KMS-11 (cell line): ENCODE data around the gene IMMT.

Experiments
- H2AFZ ChIP-seq: fragments of 200-600 bp; sonication (generic); 2 replicates; pipeline ENCODE4 v1.6.1; 2016; ENCODE audit warnings: antibody characterized with exemption, mixed run types, low read depth
- H3K27ac ChIP-seq: fragments of 200-600 bp; sonication (generic); 2 replicates; pipeline ENCODE4 v1.6.1; 2016; ENCODE audit warnings: mild to moderate bottlenecking, mixed run types
- H3K27me3 ChIP-seq: fragments of 200-600 bp; sonication (generic); 2 replicates; pipeline ENCODE4 v1.6.1; 2017; ENCODE audit warnings: mild to moderate bottlenecking, low read depth, mixed run types, moderate library complexity; ENCODE audit not compliant: insufficient read depth
- H3K36me3 ChIP-seq: fragments of 200-600 bp; sonication (generic); 2 replicates; pipeline ENCODE4 v1.6.1; 2017; ENCODE audit warnings: mild to moderate bottlenecking, mixed run types; ENCODE audit not compliant: insufficient read depth
- H3K4me1 ChIP-seq: fragments of 200-600 bp; sonication (generic); 2 replicates; pipeline ENCODE4 v1.6.1; 2016; ENCODE audit warnings: mild to moderate bottlenecking, low read depth, mixed run types; ENCODE audit not compliant: poor library complexity, severe bottlenecking
- H3K4me2 ChIP-seq: fragments of 200-600 bp; sonication (generic); 2 replicates; pipeline ENCODE4 v1.7.0; 2016; ENCODE audit warnings: mild to moderate bottlenecking, mixed run types
- H3K4me3 ChIP-seq: fragments of 200-600 bp; sonication (generic); IDR thresholded peaks from 2 replicates; pipeline ENCODE4 v1.6.1; 2017; ENCODE audit warnings: low read depth, low read length, mixed read lengths; ENCODE audit not compliant: insufficient read depth
- H3K79me2 ChIP-seq: fragments of 200-600 bp; sonication (generic); 2 replicates; pipeline ENCODE4 v1.6.1; 2016; ENCODE audit warnings: low read depth, mixed run types; ENCODE audit not compliant: insufficient read depth
- H3K9ac ChIP-seq: fragments of 200-600 bp; sonication (generic); 2 replicates; pipeline ENCODE4 v1.6.1; 2016; ENCODE audit warnings: mild to moderate bottlenecking, mixed run types
- H4K20me1 ChIP-seq: fragments of 200-600 bp; sonication (generic); 2 replicates; pipeline ENCODE4 v1.6.1; 2016; ENCODE audit warnings: mild to moderate bottlenecking, mixed run types; ENCODE audit not compliant: insufficient read depth
- TF ChIP-seq, protein P1 (sequence below): fragments of 200-600 bp; sonication (generic); conservative IDR thresholded peaks from 2 replicates; pipeline ENCODE4 v1.6.1; 2017; ENCODE audit warnings: low read depth, mild to moderate bottlenecking, antibody characterized with exemption, low read length, moderate library complexity, mixed read lengths

IMMT gene

DNA sequence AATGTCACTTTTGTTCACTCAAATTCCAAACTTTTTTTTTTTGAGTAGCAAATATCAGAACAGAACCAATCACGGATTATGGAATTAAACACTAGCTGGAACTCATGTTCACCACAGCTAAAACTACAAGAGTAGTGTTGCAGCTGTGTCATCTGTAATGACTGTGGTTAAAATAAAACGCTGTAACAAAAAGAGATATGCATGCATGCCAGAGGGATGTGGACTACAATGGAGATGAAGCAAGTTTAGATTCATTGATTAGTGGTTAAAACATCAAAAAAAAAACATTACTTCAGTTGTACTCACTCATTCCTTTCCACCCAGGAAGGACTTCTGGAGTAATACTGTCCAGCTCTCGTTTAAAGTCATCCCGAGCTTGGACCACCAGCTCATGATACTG is 37.0 kb downstream of the IMMT start:
- no peaks in the 10 kb centered on the region for H3K27me3 ChIP-seq
- H3K9ac ChIP-seq = no peak overlapping the region
- H3K27ac ChIP-seq = no peak overlapping the region
- no peaks in the 10 kb centered on the region for H3K4me1 ChIP-seq
- no peak overlapping the region for H3K4me3 ChIP-seq
- peaks cover 17% of the 10 kb centered on the region; the same call in 1 of the 2 replicates for H3K36me3 ChIP-seq
- H4K20me1 ChIP-seq = no peaks in the 10 kb centered on the region
- H3K79me2 ChIP-seq = no peaks in the 10 kb centered on the region
- no peak overlapping the region for H2AFZ ChIP-seq
- TF ChIP-seq, protein P1, sequence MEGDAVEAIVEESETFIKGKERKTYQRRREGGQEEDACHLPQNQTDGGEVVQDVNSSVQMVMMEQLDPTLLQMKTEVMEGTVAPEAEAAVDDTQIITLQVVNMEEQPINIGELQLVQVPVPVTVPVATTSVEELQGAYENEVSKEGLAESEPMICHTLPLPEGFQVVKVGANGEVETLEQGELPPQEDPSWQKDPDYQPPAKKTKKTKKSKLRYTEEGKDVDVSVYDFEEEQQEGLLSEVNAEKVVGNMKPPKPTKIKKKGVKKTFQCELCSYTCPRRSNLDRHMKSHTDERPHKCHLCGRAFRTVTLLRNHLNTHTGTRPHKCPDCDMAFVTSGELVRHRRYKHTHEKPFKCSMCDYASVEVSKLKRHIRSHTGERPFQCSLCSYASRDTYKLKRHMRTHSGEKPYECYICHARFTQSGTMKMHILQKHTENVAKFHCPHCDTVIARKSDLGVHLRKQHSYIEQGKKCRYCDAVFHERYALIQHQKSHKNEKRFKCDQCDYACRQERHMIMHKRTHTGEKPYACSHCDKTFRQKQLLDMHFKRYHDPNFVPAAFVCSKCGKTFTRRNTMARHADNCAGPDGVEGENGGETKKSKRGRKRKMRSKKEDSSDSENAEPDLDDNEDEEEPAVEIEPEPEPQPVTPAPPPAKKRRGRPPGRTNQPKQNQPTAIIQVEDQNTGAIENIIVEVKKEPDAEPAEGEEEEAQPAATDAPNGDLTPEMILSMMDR = no peak
- H3K4me2 ChIP-seq = no peak overlapping the region

DNA sequence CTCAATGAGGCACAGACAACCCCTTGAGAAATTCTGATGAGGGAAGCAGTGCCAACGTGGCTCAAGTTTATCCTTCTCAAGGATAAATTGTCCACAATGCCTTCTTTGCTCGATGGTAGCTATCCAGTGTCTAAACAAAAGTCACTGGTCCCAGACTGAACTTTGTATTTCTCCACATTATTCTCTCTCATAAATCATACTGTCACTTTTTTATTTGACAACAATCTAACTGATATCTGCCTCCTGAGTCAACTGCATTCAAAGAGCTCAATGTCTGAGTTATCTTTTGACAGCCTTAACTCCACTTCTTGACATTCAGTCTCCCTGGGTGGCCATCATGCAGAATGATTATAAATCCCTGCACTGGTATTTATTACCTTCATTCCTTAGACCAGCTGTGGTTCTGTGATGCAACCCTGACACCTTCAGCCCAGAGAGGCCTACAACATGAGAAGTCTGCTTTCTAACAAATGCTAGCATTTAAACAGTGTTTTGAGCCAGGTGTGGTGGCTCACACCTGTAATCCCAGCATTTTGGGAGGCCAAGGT is 38.2 kb downstream of the IMMT start:
- H3K36me3 ChIP-seq = peaks cover 17% of the 10 kb centered on the region; the same call in 1 of the 2 replicates
- H3K79me2 ChIP-seq = no peaks in the 10 kb centered on the region
- no peaks in the 10 kb centered on the region for H3K27me3 ChIP-seq
- H4K20me1 ChIP-seq = no peaks in the 10 kb centered on the region
- H3K4me1 ChIP-seq = no peaks in the 10 kb centered on the region
- H3K4me3 ChIP-seq = no peak overlapping the region
- H3K9ac ChIP-seq = no peak overlapping the region
- H2AFZ ChIP-seq = no peak overlapping the region
- H3K4me2 ChIP-seq = no peak overlapping the region
- H3K27ac ChIP-seq = no peak overlapping the region
- TF ChIP-seq, protein P1 = no peak

DNA sequence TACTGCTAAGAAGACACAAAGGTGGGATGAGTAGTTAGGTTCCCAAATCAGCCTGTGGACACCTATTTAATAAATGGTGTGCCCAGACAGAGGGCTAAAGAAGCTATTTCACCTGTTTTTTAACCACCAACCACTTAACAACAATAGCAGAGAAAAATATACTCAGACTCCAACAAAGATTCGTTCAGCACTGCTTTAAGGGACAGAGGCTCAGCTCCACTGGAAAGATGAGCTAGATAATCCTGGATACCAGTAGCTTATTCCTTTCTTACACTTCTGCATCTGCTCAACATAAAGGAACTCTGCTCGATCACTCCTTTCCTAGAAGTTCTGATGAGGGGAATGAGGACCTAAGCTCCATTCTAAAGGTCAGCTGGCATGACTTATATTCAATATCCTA is 44.8 kb downstream of the IMMT start:
- no peaks in the 10 kb centered on the region for H3K27me3 ChIP-seq
- H3K9ac ChIP-seq = no peak overlapping the region
- H3K27ac ChIP-seq = no peak overlapping the region
- TF ChIP-seq, protein P1 = no peak
- H3K4me3 ChIP-seq = no peak overlapping the region
- no peaks in the 10 kb centered on the region for H4K20me1 ChIP-seq
- H3K4me2 ChIP-seq = no peak overlapping the region
- no peak overlapping the region for H2AFZ ChIP-seq
- H3K4me1 ChIP-seq = no peaks in the 10 kb centered on the region
- H3K79me2 ChIP-seq = no peaks in the 10 kb centered on the region
- H3K36me3 ChIP-seq = peaks cover 24% of the 10 kb centered on the region; the same call in 1 of the 2 replicates

DNA sequence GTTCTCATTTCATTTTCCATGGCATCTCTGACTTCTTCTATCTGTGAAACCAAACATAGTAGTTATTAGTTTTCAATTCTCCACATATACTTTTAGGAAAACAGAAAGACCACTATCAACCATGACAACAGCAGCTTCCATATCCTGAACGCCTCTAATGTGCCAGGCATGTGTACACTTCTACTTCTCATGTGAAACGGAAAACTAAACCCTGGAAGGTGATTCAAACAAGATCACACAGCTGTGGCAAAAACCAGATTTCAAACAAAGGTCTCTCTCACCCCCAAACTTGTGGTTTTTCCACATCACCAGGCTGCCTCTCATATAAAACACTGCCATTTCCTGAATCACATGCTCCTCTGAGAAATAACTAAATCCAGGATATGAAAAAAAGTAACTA is 47.5 kb downstream of the IMMT start:
- Histone ChIP-seq H4K20me1 (no peaks in the 10 kb centered on the region), H3K4me3 (no peak overlapping the region), H3K27me3 (no peaks in the 10 kb centered on the region), H3K27ac (no peak overlapping the region), H3K4me1 (no peaks in the 10 kb centered on the region), H3K9ac (no peak overlapping the region), H2AFZ (no peak overlapping the region), H3K79me2 (no peaks in the 10 kb centered on the region), H3K36me3 (peaks cover 24% of the 10 kb centered on the region; the same call in 1 of the 2 replicates), H3K4me2 (no peak overlapping the region)
- TF ChIP-seq, protein P1 = no peak
